MM.1S (cell line): Measurements from ENCODE around the gene MCHR1.

Experiments
- CTCF ChIP-seq: fragments of 300-600 bp; sonication (generic); IDR thresholded peaks from 2 replicates; pipeline ENCODE4 v1.5.1; 2016; ENCODE audit warnings: antibody characterized with exemption, low read length, mixed read lengths
- EZH2 ChIP-seq: fragments of 300-600 bp; sonication (generic); optimal IDR thresholded peaks from 2 replicates; pipeline ENCODE3; 2017; ENCODE audit warnings: low read depth, mild to moderate bottlenecking, antibody characterized with exemption, low read length, mixed read lengths

DNA sequence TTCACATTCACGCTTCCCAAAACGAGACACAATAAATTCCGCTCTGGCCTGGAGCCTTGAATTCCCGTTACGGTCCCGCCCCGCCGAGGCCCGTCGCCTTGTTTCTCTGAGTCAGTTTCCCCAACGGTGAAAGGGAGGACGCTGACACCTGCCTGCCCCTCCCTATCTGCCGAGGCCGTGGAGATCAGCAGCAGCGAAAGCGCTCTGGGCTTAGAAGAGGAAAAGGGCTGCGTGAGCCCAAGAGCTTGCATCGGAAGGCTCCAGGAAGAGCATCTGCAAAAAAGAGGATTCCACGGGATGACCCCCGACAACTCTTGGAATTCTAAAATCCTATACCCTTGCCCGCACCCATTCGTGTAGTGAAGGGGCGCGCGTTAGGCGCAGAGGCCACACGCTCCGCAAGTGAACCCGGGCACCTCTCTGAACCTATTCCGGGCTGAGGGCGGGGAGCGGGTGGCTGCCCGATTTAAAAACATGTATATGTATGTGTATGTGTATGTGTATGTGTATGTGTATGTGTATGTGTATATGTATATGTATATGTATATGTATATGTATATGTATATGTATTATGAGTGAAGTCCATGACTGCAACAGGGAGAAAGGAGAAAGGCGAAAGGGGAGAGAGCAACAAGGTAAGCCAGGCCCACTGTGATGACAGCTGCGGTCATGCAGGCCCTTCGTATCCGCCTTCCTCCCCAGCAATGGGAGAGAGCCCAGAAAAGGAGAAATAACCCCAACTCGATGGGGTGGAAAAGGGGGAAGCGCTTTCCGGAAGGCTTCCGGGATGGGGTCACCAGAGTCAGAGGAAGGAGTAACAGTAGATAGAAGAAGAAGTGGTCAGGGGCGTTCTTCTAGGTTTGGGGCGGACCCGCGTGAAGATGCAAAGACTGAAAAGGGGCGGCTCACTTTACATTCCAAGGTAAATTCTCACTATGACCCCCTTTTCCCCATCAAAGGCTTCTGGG, 41.8 kb upstream of the MCHR1 start:
- TF ChIP-seq CTCF = no peak
- TF ChIP-seq EZH2 = no peak
